IgD-negative memory B cell (primary cell): Measurements from ENCODE around the gene DNAH2. TPM values are rescaled to one million over a fixed set of nuclear protein-coding genes. Genes with fewer than 3 reads are reported as not detected.
"Not testable (repeated sequence)": the region's sequence is repeated elsewhere in the genome, so short reads cannot be mapped to it uniquely, and the experiment has no call there.

ENCODE experiments used
- H3K27ac Mint-ChIP-seq, 3 donors: one replicate each; pipeline ENCODE4 v1.8.0; 2020 to 2022; ENCODE audit warnings: mild to moderate bottlenecking in 3 of 3, mixed read lengths in 3 of 3, moderate library complexity in 1 of 3
- H3K27me3 Mint-ChIP-seq: one replicate; pipeline ENCODE4 v1.8.0; 2021; ENCODE audit warnings: mixed read lengths
- H3K36me3 Mint-ChIP-seq: one replicate; pipeline ENCODE4 v1.8.0; 2020; ENCODE audit warnings: mild to moderate bottlenecking, mixed read lengths
- H3K4me1 Mint-ChIP-seq, 3 donors: one replicate each; pipeline ENCODE4 v1.8.0; 2020 to 2022; ENCODE audit warnings: mixed read lengths in 3 of 3, mild to moderate bottlenecking in 1 of 3
- H3K4me3 Mint-ChIP-seq, 4 donors: one replicate each; pipeline ENCODE4 v1.8.0; 2020 to 2022; ENCODE audit warnings: mild to moderate bottlenecking in 4 of 4, mixed read lengths in 4 of 4, moderate library complexity in 3 of 4
- H3K9me3 Mint-ChIP-seq, 3 donors: one replicate each; pipeline ENCODE4 v1.8.0; 2020 to 2021; ENCODE audit warnings: mixed read lengths in 3 of 3, mild to moderate bottlenecking in 1 of 3
- polyA plus RNA-seq: library from polyadenylated mRNA; unstranded; fragments of 300-500 nt; fragmentation: Illumina TruSeq; gene quantifications from one replicate; pipeline ENCODE4 v1.2.3, GENCODE V29; 2021

DNAH2 gene
- polyA plus RNA-seq, 1 donor from 2014 or later, result not detected

DNA sequence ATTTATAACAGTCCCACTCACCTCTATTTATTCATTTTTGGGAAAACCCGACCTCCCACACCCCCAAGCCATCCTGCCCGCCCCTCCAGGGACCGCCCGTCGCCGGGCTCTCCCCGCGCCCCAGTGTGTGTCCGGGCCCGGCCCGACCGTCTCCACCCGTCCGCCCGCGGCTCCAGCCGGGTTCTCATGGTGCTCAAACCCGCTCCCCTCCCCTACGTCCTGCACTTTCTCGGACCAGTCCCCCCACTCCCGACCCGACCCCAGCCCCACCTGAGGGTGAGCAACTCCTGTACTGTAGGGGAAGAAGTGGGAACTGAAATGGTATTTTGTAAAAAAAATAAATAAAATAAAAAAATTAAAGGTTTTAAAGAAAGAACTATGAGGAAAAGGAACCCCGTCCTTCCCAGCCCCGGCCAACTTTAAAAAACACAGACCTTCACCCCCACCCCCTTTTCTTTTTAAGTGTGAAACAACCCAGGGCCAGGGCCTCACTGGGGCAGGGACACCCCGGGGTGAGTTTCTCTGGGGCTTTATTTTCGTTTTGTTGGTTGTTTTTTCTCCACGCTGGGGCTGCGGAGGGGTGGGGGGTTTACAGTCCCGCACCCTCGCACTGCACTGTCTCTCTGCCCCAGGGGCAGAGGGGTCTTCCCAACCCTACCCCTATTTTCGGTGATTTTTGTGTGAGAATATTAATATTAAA, 136.7 kb downstream of the DNAH2 start:
- Mint-ChIP-seq H3K9me3 (no peaks in the 10 kb centered on the region), H3K27me3 (no peaks in the 10 kb centered on the region), H3K4me3 (peak overlapping the region in 1 of 4 donors; percentile 58), H3K36me3 (peaks cover 2% of the 10 kb centered on the region), H3K4me1 (peaks cover 12 to 26% (median 13%) of the 10 kb centered on the region in 3 donors), H3K27ac (peak overlapping the region in 2 of 3 donors; percentile 20 to 69)

DNA sequence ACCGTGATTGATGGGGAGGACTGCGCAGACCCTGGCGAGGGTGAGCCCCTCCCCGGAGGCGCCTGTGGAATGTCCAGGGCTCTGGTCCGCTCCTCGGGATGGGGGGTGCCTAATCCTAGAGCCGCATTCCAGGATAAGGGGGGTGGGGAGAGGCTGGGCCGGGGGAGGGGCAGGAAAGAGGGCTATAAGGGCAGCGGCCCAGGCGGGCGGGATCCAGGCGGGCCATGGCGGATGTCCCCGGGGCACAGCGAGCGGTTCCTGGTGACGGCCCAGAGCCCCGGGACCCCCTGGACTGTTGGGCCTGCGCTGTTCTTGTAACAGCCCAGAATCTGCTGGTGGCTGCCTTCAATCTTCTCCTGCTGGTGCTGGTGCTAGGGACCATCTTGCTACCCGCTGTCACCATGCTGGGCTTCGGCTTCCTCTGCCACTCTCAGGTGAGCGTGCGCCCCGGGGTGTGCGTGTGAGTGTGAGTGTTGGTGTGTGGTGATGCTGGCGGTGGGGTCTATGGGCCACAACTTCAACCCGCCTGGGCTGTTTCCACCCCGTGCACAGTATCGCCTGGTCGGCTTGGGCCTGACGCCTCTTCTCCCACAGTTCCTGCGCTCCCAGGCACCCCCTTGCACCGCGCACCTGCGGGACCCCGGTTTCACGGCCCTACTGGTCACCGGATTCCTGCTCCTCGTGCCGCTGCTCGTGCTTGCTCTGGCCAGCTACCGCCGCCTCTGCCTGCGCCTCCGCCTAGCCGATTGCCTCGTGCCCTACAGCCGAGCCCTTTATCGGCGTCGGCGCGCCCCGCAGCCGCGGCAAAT, 137.5 kb downstream of the DNAH2 start, which contains the start of gene TMEM88:
Gene TMEM88, plus strand, starts transcription at position 216 of the 809 bp plus-strand sequence. Its CDS starts 9 bp downstream, at position 225.
- Mint-ChIP-seq H3K4me3 (peak within 1 kb of the TSS in 3 of 4 donors; percentile 30 to 67 (median 58)), H3K27ac (peak within 1 kb of the TSS in 2 of 3 donors; percentile 20 to 69), H3K9me3 (no peaks in the 10 kb centered on the region), H3K4me1 (peaks cover 12 to 29% (median 13%) of the 10 kb centered on the region in 3 donors), H3K36me3 (no peaks in the 10 kb centered on the region), H3K27me3 (no peaks in the 10 kb centered on the region)

DNA sequence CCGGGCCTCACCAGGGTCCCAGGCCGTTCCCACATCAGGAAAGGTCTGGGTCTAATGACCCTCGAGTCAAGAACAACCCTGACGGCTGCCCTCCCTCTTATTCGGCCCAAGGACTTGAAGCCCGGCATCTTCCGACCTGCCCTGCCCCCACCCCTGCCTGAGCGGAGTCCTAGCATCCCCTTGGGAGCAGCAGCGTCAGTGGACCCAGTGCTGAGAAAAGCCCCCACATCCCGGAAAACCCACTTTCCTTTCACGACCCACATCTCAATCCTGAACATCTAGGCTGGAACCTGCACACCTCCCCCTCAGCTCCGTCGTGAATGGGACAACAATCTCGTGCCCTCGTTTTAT, 138.1 kb downstream of the DNAH2 start:
- Mint-ChIP-seq H3K4me1 (peaks cover 12 to 29% (median 13%) of the 10 kb centered on the region in 3 donors), H3K27ac (no peak overlapping the region), H3K9me3 (no peaks in the 10 kb centered on the region), H3K27me3 (no peaks in the 10 kb centered on the region), H3K36me3 (no peaks in the 10 kb centered on the region), H3K4me3 (peak overlapping the region in 2 of 4 donors; percentile 30 to 67)

DNA sequence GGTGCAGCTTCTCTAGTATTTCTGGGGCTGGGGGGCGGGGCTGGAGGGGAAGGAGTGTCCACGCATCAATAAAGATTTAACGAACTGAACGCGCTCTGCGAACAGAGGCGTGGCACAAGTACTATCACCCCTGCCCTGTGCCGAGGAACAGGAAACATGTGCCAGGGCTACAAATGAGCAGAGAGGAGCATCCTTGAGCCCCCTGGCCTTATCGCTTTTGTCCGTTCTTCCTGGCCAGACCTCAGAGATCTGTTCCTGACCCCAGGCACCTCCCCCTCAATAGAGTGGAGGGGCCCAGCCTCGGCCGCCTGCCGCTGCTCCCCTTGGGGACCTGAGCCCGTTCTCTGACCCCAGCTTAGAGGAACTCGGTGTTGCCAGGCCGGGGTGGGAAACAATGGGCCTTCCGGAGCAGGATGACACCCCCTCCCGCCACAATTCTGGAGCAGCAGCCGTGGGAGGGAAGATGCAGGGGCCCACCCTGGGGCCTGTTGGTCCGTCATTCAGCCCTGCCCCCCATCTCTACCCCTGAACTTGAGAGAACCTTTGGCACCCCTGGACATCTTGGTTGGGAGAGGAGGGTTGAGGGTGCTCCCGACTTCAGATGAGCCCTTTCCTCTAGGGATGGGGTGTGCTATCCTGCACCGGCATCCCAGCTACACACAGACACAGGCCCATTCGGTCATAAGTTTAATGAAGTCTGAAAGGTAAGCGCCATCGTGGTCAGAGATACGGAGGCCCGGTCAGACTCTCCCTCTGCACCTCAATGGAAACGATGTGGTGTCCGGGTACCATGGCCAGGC, 138.7 kb downstream of the DNAH2 start:
- Mint-ChIP-seq H3K36me3 (no peaks in the 10 kb centered on the region), H3K4me1 (peaks cover 12 to 25% (median 13%) of the 10 kb centered on the region in 3 donors), H3K27me3 (no peaks in the 10 kb centered on the region), H3K9me3 (no peaks in the 10 kb centered on the region), H3K4me3 (no peak overlapping the region), H3K27ac (no peak overlapping the region)

DNA sequence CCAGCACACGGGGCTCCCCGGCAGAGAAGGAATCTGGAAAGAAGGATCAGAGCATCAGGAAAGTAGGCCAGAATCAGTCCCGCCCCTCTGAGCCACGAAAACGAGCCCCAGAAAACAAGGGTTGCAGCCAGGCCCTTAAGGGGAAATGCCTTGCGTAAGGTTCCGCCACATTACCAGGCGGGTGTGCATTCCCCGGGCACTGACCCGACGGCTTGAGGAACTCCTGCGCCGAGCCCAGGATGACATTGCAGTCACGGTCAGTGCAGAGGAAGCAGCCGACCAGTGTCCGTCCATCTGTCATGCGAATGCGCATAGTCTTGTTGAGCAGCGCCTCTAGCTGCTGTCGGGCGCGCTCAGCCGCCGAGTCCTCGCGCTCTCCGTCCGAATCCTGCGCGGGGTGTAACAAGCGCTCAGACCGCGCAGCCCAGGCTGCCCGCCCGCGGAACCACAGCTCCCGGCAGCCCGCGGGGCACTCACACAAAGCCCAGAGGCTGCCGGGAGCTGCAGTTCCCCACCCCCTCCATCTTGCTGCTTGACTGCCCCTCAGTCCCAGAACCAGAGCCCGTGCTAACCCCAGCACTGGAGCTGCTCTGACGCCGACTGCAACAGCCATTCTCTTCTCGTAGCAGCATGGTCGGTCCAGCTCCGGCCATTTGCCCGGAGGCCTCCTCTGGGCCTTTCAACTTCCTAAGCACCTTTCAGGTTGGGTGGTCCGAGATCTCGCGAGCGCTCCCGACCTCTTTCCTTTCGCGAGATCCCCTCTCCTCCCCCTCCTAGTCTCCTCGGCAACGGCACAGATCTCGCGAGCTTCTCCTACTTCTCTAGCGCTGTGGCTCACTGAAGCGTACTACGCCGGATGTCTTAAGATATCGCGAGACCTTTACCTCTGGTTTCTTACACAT, 139.5 kb downstream of the DNAH2 start, which contains the start of gene NAA38:
Gene NAA38, minus strand, starts transcription at position 749 of the 902 bp plus-strand sequence. Its CDS starts 96 bp downstream, at position 653.
- Mint-ChIP-seq H3K27ac (no peak within 1 kb of the TSS), H3K36me3 (no peaks in the 10 kb centered on the region), H3K4me1 (peaks cover 5 to 18% (median 8%) of the 10 kb centered on the region in 3 donors), H3K9me3 (no peaks in the 10 kb centered on the region), H3K4me3 (no peak within 1 kb of the TSS), H3K27me3 (no peaks in the 10 kb centered on the region)

DNA sequence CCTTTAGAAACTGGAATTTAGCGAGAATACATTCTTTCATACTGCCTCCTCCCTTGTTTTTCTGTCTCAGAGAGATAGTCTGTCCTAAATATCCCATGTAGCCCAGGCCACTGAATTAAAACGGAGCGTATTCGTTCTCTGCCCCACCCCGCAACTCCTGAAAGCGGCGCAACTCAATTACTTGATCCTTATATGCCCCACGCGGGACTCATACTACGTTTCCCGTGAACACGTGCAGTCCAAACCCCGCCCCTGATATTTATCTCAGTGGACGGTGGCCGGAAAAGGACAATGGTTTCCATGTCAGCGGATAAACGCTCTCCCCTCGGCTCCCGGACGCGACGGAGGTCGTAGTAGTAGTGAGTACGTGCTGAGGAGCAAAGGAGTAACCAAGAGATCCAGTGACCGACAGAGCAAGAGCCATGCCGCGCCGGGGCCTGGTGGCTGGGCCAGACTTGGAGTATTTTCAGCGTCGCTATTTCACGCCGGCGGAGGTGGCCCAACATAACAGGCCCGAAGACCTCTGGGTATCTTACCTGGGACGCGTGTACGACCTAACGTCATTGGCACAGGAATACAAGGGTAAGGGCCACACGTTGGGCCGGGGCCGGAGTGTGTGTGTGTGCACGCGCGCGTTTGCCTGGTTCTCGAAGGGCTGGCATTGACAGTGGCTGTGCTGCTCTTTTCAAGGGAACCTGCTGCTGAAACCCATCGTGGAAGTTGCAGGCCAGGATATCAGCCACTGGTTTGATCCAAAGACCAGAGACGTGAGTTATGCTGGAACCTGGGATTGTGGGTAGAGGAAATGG, 140.4 kb downstream of the DNAH2 start, which contains the start of gene CYB5D1:
Gene CYB5D1, plus strand, starts transcription at position 291 of the 809 bp plus-strand sequence. Its CDS starts 132 bp downstream, at position 423.
- H3K9me3 Mint-ChIP-seq, result no peaks in the 10 kb centered on the region
- H3K4me3 Mint-ChIP-seq, result no peak within 1 kb of the TSS
- H3K27me3 Mint-ChIP-seq, result no peaks in the 10 kb centered on the region
- H3K27ac Mint-ChIP-seq, result no peak within 1 kb of the TSS
- H3K4me1 Mint-ChIP-seq, result peaks cover 10 to 20% (median 11%) of the 10 kb centered on the region in 3 donors
- no peaks in the 10 kb centered on the region for H3K36me3 Mint-ChIP-seq

DNA sequence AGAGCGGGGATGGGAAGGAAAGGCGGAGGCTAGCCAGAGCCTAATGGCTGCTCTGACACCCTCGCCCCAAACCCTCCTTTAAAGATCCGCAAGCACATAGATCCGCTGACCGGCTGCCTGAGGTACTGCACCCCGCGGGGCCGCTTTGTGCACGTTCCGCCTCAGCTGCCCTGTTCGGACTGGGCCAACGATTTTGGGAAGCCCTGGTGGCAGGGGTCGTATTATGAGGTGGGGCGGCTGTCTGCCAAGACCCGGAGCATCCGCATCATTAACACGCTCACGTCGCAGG, 140.9 kb downstream of the DNAH2 start:
- Mint-ChIP-seq H3K4me1 (peaks cover 10 to 24% (median 11%) of the 10 kb centered on the region in 3 donors), H3K27ac (no peak overlapping the region), H3K36me3 (no peaks in the 10 kb centered on the region), H3K27me3 (no peaks in the 10 kb centered on the region), H3K9me3 (no peaks in the 10 kb centered on the region), H3K4me3 (no peak overlapping the region)

DNA sequence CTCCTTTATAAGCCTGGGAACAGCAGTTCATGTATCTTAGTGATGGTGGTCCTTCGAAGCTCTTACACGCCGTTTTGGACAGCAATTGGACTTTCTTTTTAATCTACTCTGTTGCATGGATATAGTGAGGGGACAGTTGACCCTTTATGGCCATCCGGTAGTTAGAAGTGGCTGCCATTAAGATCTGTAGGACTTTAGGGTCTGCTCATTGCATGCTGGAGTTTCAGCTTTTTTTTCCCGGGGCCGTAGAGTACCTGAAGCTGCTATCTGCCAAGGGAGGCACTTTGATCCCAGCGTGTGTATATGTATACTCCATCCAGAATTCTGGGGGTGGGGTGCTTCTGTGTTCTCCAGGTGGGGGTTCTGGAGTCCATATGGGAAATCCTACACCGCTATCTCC, 141.5 kb downstream of the DNAH2 start:
- no peak overlapping the region for H3K4me3 Mint-ChIP-seq
- H3K27ac Mint-ChIP-seq, result no peak overlapping the region
- no peaks in the 10 kb centered on the region for H3K27me3 Mint-ChIP-seq
- peaks cover 10 to 24% (median 11%) of the 10 kb centered on the region in 3 donors for H3K4me1 Mint-ChIP-seq
- no peaks in the 10 kb centered on the region for H3K9me3 Mint-ChIP-seq
- H3K36me3 Mint-ChIP-seq, result peaks cover 2% of the 10 kb centered on the region

DNA sequence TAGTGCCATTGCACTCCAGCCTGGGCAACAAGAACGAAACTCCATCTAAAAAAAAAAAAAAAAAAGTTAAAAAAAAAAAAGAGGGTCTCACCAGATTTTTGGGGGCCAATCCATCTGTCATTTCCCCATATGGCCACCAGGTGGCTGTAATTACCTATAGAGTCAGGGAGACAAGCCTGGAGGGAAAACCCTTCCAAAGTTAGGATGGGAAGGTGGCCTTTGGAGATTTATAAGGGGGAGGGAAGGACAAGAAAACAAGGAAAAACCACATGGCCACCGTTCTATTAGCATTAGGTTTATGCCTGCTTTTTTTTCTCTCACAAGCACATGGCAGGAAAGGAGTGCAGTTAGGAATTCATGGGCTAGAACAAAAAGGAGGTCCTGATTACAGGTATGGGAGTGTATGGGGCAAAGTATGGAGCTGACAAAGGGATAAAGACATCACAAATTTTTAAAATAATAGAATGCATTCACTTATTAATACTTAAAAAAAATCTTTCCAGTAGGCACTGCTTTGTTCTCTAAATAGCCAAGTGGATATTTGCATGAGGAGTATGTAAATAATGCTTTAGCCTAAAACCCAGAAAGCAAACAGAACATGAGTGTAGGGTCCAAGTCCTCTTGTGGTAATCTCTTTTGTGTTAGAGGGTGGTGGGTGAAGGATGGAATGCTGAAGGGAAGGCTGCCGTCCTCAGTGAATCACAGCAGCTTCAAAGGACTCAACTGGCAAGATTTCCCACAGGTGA, 145.3 kb downstream of the DNAH2 start:
- Mint-ChIP-seq H3K9me3 (no peaks in the 10 kb centered on the region), H3K27me3 (no peaks in the 10 kb centered on the region), H3K4me3 (peak overlapping the region in 1 of 4 donors; percentile 33), H3K36me3 (peaks cover 2% of the 10 kb centered on the region), H3K4me1 (peaks cover 5 to 17% (median 10%) of the 10 kb centered on the region in 3 donors), H3K27ac (no peak overlapping the region)

DNA sequence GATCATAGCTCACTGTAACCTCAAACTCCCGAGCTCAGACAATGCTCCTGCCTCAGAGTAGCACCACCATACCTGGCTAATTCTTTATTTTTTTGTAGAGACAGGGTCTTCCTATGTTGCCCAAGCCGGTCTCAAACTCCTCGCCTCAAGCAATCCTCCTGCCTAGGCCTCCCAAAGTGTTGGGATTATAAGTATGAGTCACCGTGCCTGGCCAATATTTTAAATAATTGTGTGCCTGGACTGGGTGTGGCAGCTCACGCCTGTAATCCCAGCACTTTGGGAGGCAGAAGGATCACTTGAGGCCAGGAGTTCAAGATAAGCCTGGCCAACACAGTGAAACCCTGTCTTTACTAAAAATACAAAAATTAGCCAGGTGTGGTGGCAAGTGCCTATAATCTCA, 146.8 kb downstream of the DNAH2 start:
- H3K27ac Mint-ChIP-seq, H3K4me3 Mint-ChIP-seq: not testable (repeated sequence)

DNA sequence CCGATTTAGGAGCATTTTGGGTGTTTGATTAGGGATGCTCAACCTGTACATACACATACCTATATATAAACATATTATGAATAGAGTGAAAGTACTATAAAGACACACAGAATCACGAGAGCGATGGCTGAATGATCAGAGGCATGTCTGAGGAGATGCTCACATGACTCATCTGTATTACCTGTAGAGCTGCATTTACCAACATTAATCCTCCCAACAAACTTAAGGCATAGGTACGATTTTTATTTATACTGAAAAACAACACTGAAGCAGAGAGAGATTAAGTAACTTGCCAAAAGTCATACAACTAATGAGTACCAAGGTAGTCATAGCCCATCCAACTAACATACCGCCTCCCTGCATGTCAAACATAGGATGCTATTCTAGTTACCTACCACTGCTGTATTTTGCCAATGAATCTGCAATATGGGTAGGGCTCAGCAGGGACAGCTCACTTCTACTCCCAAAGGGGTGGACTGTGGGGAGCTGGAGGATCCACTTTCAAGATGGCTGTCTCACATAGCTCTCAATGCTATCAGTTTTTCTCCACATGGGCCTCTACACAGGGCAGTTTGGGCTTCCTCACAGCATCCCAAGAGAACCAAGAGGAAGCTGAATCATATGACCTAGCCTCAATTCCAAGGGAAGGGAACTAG, 147.6 kb downstream of the DNAH2 start:
- Mint-ChIP-seq H3K27me3 (no peaks in the 10 kb centered on the region), H3K4me3 (no peak overlapping the region), H3K4me1 (peaks cover 4 to 9% (median 5%) of the 10 kb centered on the region in 3 donors), H3K36me3 (peaks cover 2% of the 10 kb centered on the region), H3K9me3 (no peaks in the 10 kb centered on the region), H3K27ac (no peak overlapping the region)

More for the DNA sequence above, 146.8 kb downstream of the DNAH2 start:
- H3K9me3 Mint-ChIP-seq, H3K27me3 Mint-ChIP-seq, H3K36me3 Mint-ChIP-seq: not testable (repeated sequence)
- H3K4me1 Mint-ChIP-seq, result peaks cover 4 to 12% (median 5%) of the 10 kb centered on the region in 3 donors

DNA sequence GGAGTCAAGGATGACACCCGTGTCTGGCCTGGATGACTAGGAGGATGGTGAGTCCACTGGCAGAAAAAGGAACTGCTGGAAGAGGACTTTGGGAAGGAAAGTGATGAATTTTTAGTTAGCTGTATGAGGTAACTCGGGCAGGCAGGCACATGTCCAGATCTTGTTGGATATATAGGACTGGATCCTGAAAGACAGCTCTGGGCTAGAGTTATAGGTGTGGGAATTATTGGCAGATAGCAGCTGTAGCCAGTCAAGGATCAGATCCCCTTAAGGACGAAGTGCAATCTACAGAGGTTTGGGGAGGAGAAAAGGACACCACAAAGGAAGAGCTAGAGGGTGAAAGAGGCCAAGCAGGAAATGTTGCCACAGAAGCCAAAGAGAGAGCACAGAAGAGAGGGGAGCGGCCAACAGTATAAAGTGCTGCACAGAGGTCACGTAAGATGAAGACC, 150.4 kb downstream of the DNAH2 start:
- peak overlapping the region in 1 of 3 donors; percentile 18 for H3K27ac Mint-ChIP-seq

More for the DNA sequence above, 150.4 kb downstream of the DNAH2 start:
- Mint-ChIP-seq H3K9me3 (no peaks in the 10 kb centered on the region), H3K36me3 (peaks cover 5% of the 10 kb centered on the region), H3K4me1 (peaks cover under 1 to 6% (median under 1%) of the 10 kb centered on the region in 3 donors), H3K27me3 (no peaks in the 10 kb centered on the region), H3K4me3 (no peak overlapping the region)
